ENCODE data around the gene RASL10A. TPM values are rescaled to one million over a fixed set of nuclear protein-coding genes. Genes with fewer than 3 reads are reported as not detected.

The RASL10A gene
- total and polyA plus RNA-seq, 5 donors from 2014 or later = not detected

GRCh38 chr22:29300807-29301601 lies 14.5 kb downstream of the RASL10A start:
- Mint-ChIP-seq H3K4me3 (no peak overlapping the region), H3K36me3 (peaks cover 33% of the 10 kb centered on the region), H3K4me1 (peaks cover 0 to 12% (median 3%) of the 10 kb centered on the region in 4 donors), H3K27ac (peak overlapping the region in 2 of 3 donors; percentile 59 to 67), H3K27me3 (peaks cover 21% of the 10 kb centered on the region), H3K9me3 (peaks cover 0 to 2% (median 0%) of the 10 kb centered on the region in 7 donors)
- Histone ChIP-seq H3K9me3 (ENCODE audit: control insufficient read depth in 2 of 2, low read length in 2 of 2) (no peaks in the 10 kb centered on the region), H3K36me3 (ENCODE audit: control insufficient read depth, insufficient read depth, low read length) (peaks cover 50% of the 10 kb centered on the region), H3K4me1 (ENCODE audit: control insufficient read depth, insufficient read depth, low read length, poor library complexity, severe bottlenecking) (peaks cover 5% of the 10 kb centered on the region), H3K27me3 (ENCODE audit: control insufficient read depth, insufficient read depth, low read length) (peaks cover 2% of the 10 kb centered on the region), H3K27ac (ENCODE audit: insufficient read depth, low read length, poor library complexity, severe bottlenecking) (no peak overlapping the region), H3K4me3 (ENCODE audit: low read depth, low read length) (no peak overlapping the region)
- ATAC-seq (ENCODE audit: low read depth in 2 of 2) (peak; percentile 17 to 18), DNase-seq (no peak)

- H3K27ac Mint-ChIP-seq = no peak overlapping the region
- H3K27me3 Mint-ChIP-seq = peaks cover 15% of the 10 kb centered on the region
- Histone ChIP-seq H3K27me3 (ENCODE audit: control insufficient read depth, insufficient read depth, low read length) (no peaks in the 10 kb centered on the region), H3K27ac (ENCODE audit: insufficient read depth, low read length, poor library complexity, severe bottlenecking) (no peak overlapping the region), H3K9me3 (ENCODE audit: control insufficient read depth in 2 of 2, low read length in 2 of 2) (no peaks in the 10 kb centered on the region), H3K4me3 (ENCODE audit: low read depth, low read length) (no peak overlapping the region), H3K4me1 (ENCODE audit: control insufficient read depth, insufficient read depth, low read length, poor library complexity, severe bottlenecking) (no peaks in the 10 kb centered on the region), H3K36me3 (ENCODE audit: control insufficient read depth, insufficient read depth, low read length) (peaks cover 55% of the 10 kb centered on the region)
- H3K4me3 Mint-ChIP-seq = no peak overlapping the region
- peaks cover 0 to 2% (median 0%) of the 10 kb centered on the region in 7 donors for H3K9me3 Mint-ChIP-seq
- peaks cover 0 to 12% (median 2%) of the 10 kb centered on the region in 4 donors for H3K4me1 Mint-ChIP-seq
- no peak for ATAC-seq (ENCODE audit: low read depth in 2 of 2)
- H3K36me3 Mint-ChIP-seq = peaks cover 38% of the 10 kb centered on the region
- DNase-seq = no peak
Observed at GRCh38 chr22:29300467-29300806, 15.1 kb downstream of the RASL10A start.

- peak overlapping the region in 1 of 3 donors; percentile 80 for H3K27ac Mint-ChIP-seq
- peaks cover 38% of the 10 kb centered on the region for H3K36me3 Mint-ChIP-seq
- H3K27me3 ChIP-seq (ENCODE audit: control insufficient read depth, insufficient read depth, low read length) = no peaks in the 10 kb centered on the region
- H3K4me1 Mint-ChIP-seq = peaks cover 0 to 12% (median 2%) of the 10 kb centered on the region in 4 donors
- H3K4me3 Mint-ChIP-seq = peak overlapping the region in 2 of 4 donors; percentile 9 to 43
- no peaks in the 10 kb centered on the region for H3K9me3 ChIP-seq (ENCODE audit: control insufficient read depth in 2 of 2, low read length in 2 of 2)
- H3K9me3 Mint-ChIP-seq = no peaks in the 10 kb centered on the region
- H3K36me3 ChIP-seq (ENCODE audit: control insufficient read depth, insufficient read depth, low read length) = peaks cover 65% of the 10 kb centered on the region
- H3K4me3 ChIP-seq (ENCODE audit: low read depth, low read length) = no peak overlapping the region
- ATAC-seq (ENCODE audit: low read depth in 2 of 2) (no peak), DNase-seq (no peak)
- no peaks in the 10 kb centered on the region for H3K4me1 ChIP-seq (ENCODE audit: control insufficient read depth, insufficient read depth, low read length, poor library complexity, severe bottlenecking)
- peaks cover 4% of the 10 kb centered on the region for H3K27me3 Mint-ChIP-seq
- no peak overlapping the region for H3K27ac ChIP-seq (ENCODE audit: insufficient read depth, low read length, poor library complexity, severe bottlenecking)
Observed at GRCh38 chr22:29299136-29299900, 16.2 kb downstream of the RASL10A start.

GRCh38 chr22:29298641-29299040 lies 16.9 kb downstream of the RASL10A start:
- ATAC-seq (ENCODE audit: low read depth in 2 of 2) (no peak), DNase-seq (no peak)
- H3K36me3 Mint-ChIP-seq = peaks cover 38% of the 10 kb centered on the region
- Histone ChIP-seq H3K36me3 (ENCODE audit: control insufficient read depth, insufficient read depth, low read length) (peaks cover 71% of the 10 kb centered on the region), H3K27ac (ENCODE audit: insufficient read depth, low read length, poor library complexity, severe bottlenecking) (no peak overlapping the region), H3K4me3 (ENCODE audit: low read depth, low read length) (no peak overlapping the region), H3K4me1 (ENCODE audit: control insufficient read depth, insufficient read depth, low read length, poor library complexity, severe bottlenecking) (no peaks in the 10 kb centered on the region), H3K27me3 (ENCODE audit: control insufficient read depth, insufficient read depth, low read length) (no peaks in the 10 kb centered on the region), H3K9me3 (ENCODE audit: control insufficient read depth in 2 of 2, low read length in 2 of 2) (no peaks in the 10 kb centered on the region)
- peaks cover 0 to 12% (median 2%) of the 10 kb centered on the region in 4 donors for H3K4me1 Mint-ChIP-seq
- no peak overlapping the region for H3K4me3 Mint-ChIP-seq
- H3K27me3 Mint-ChIP-seq = no peaks in the 10 kb centered on the region
- no peak overlapping the region for H3K27ac Mint-ChIP-seq
- H3K9me3 Mint-ChIP-seq = no peaks in the 10 kb centered on the region

GRCh38 chr22:29292379-29292778 lies 23.1 kb downstream of the RASL10A start:
- Mint-ChIP-seq H3K27ac (no peak overlapping the region), H3K4me3 (no peak overlapping the region), H3K27me3 (no peaks in the 10 kb centered on the region), H3K36me3 (peaks cover 56% of the 10 kb centered on the region), H3K4me1 (peaks cover 6 to 22% (median 14%) of the 10 kb centered on the region in 4 donors), H3K9me3 (no peaks in the 10 kb centered on the region)
- Histone ChIP-seq H3K4me3 (ENCODE audit: low read depth, low read length) (no peak overlapping the region), H3K27ac (ENCODE audit: insufficient read depth, low read length, poor library complexity, severe bottlenecking) (no peak overlapping the region), H3K36me3 (ENCODE audit: control insufficient read depth, insufficient read depth, low read length) (peaks cover 98% of the 10 kb centered on the region), H3K4me1 (ENCODE audit: control insufficient read depth, insufficient read depth, low read length, poor library complexity, severe bottlenecking) (no peaks in the 10 kb centered on the region), H3K27me3 (ENCODE audit: control insufficient read depth, insufficient read depth, low read length) (no peaks in the 10 kb centered on the region), H3K9me3 (ENCODE audit: control insufficient read depth in 2 of 2, low read length in 2 of 2) (no peaks in the 10 kb centered on the region)
- no peak for DNase-seq
- no peak for ATAC-seq (ENCODE audit: low read depth in 2 of 2)

- Mint-ChIP-seq H3K27me3 (no peaks in the 10 kb centered on the region), H3K4me3 (no peak overlapping the region), H3K9me3 (no peaks in the 10 kb centered on the region), H3K4me1 (peaks cover 12 to 23% (median 20%) of the 10 kb centered on the region in 4 donors), H3K36me3 (peaks cover 59% of the 10 kb centered on the region), H3K27ac (no peak overlapping the region)
- no peak overlapping the region for H3K4me3 ChIP-seq (ENCODE audit: low read depth, low read length)
- no peak for DNase-seq
- no peaks in the 10 kb centered on the region for H3K4me1 ChIP-seq (ENCODE audit: control insufficient read depth, insufficient read depth, low read length, poor library complexity, severe bottlenecking)
- no peak overlapping the region for H3K27ac ChIP-seq (ENCODE audit: insufficient read depth, low read length, poor library complexity, severe bottlenecking)
- H3K36me3 ChIP-seq (ENCODE audit: control insufficient read depth, insufficient read depth, low read length) = peaks cover 98% of the 10 kb centered on the region
- no peak for ATAC-seq (ENCODE audit: low read depth in 2 of 2)
- no peaks in the 10 kb centered on the region for H3K27me3 ChIP-seq (ENCODE audit: control insufficient read depth, insufficient read depth, low read length)
- H3K9me3 ChIP-seq (ENCODE audit: control insufficient read depth in 2 of 2, low read length in 2 of 2) = no peaks in the 10 kb centered on the region
Observed at GRCh38 chr22:29291215-29291614, 24.3 kb downstream of the RASL10A start.

- Histone ChIP-seq H3K4me3 (ENCODE audit: low read depth, low read length) (no peak overlapping the region), H3K9me3 (ENCODE audit: control insufficient read depth in 2 of 2, low read length in 2 of 2) (no peaks in the 10 kb centered on the region), H3K27ac (ENCODE audit: insufficient read depth, low read length, poor library complexity, severe bottlenecking) (no peak overlapping the region), H3K4me1 (ENCODE audit: control insufficient read depth, insufficient read depth, low read length, poor library complexity, severe bottlenecking) (no peaks in the 10 kb centered on the region), H3K36me3 (ENCODE audit: control insufficient read depth, insufficient read depth, low read length) (peaks cover 96% of the 10 kb centered on the region), H3K27me3 (ENCODE audit: control insufficient read depth, insufficient read depth, low read length) (no peaks in the 10 kb centered on the region)
- no peak for ATAC-seq (ENCODE audit: low read depth in 2 of 2)
- H3K27ac Mint-ChIP-seq = no peak overlapping the region
- no peak overlapping the region for H3K4me3 Mint-ChIP-seq
- H3K36me3 Mint-ChIP-seq = peaks cover 59% of the 10 kb centered on the region
- peaks cover 12 to 27% (median 22%) of the 10 kb centered on the region in 4 donors for H3K4me1 Mint-ChIP-seq
- no peaks in the 10 kb centered on the region for H3K27me3 Mint-ChIP-seq
- H3K9me3 Mint-ChIP-seq = no peaks in the 10 kb centered on the region
- no peak for DNase-seq
Observed at GRCh38 chr22:29290061-29290460, 25.4 kb downstream of the RASL10A start.
